ENCODE data around the gene CRISP3. TPM values are rescaled to one million over a fixed set of nuclear protein-coding genes. Genes with fewer than 3 reads are reported as not detected.

The CRISP3 gene
- total and polyA plus RNA-seq, 10 of the 15 experiments (the other 5 are each of a cell fraction or from before 2014, with no cell fraction given), result not detected

- H3K4me1 ChIP-seq (ENCODE audit: control insufficient read depth, insufficient read depth, low read length), result no peaks in the 10 kb centered on the region
- no peak overlapping the region for H3K4me2 ChIP-seq (ENCODE audit: control insufficient read depth, insufficient read depth)
- H3K79me2 ChIP-seq (ENCODE audit: control insufficient read depth, insufficient read depth, low read length), result no peaks in the 10 kb centered on the region
- DNase-seq (ENCODE audit: low read depth, low spot score) (no peak), FAIRE-seq (no peak), ATAC-seq (no peak)
- POLR2A ChIA-PET, result no interaction called here
- no peak overlapping the region for H2AFZ ChIP-seq (ENCODE audit: control insufficient read depth, low read depth, low read length)
- SMC1A ChIA-PET (ENCODE audit: uncharacterized antibody, unreplicated experiment), result interaction anchor here (0.7 kb wide), 1 partner anchor 35 kb away, joined by 3 read pairs; no protein-coding TSS in a partner anchor
- H3K36me3 ChIP-seq (ENCODE audit: control insufficient read depth in 2 of 2, insufficient read depth in 2 of 2, low read length in 1 of 2), result no peaks in the 10 kb centered on the region
- H4K20me1 ChIP-seq (ENCODE audit: control insufficient read depth, insufficient read depth), result no peaks in the 10 kb centered on the region
- no peak overlapping the region for H3K27ac ChIP-seq (ENCODE audit: control insufficient read depth, insufficient read depth)
- no peaks in the 10 kb centered on the region for H3K27me3 ChIP-seq (replicated peaks in 1 of 2; ENCODE audit: control insufficient read depth in 2 of 2, insufficient read depth in 2 of 2, low read length in 1 of 2)
- RAD21 ChIA-PET (ENCODE audit: unreplicated experiment), result no interaction called here
- CTCF ChIA-PET, result no interaction called here
- intact Hi-C loops (cut with micrococcal nuclease; ENCODE audit: unreplicated experiment), result no loop called here
- H3K9ac ChIP-seq (ENCODE audit: control insufficient read depth, insufficient read depth, low read length), result no peak overlapping the region
- TF ChIP-seq ESRRA (IDR thresholded peaks at IDR 0.05; ENCODE audit: low read length) (no peak), KDM1A (IDR thresholded peaks at IDR 0.05; ENCODE audit: borderline replicate concordance) (no peak)
- TF ChIP-seq, protein P1, sequence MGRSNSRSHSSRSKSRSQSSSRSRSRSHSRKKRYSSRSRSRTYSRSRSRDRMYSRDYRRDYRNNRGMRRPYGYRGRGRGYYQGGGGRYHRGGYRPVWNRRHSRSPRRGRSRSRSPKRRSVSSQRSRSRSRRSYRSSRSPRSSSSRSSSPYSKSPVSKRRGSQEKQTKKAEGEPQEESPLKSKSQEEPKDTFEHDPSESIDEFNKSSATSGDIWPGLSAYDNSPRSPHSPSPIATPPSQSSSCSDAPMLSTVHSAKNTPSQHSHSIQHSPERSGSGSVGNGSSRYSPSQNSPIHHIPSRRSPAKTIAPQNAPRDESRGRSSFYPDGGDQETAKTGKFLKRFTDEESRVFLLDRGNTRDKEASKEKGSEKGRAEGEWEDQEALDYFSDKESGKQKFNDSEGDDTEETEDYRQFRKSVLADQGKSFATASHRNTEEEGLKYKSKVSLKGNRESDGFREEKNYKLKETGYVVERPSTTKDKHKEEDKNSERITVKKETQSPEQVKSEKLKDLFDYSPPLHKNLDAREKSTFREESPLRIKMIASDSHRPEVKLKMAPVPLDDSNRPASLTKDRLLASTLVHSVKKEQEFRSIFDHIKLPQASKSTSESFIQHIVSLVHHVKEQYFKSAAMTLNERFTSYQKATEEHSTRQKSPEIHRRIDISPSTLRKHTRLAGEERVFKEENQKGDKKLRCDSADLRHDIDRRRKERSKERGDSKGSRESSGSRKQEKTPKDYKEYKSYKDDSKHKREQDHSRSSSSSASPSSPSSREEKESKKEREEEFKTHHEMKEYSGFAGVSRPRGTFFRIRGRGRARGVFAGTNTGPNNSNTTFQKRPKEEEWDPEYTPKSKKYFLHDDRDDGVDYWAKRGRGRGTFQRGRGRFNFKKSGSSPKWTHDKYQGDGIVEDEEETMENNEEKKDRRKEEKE (IDR thresholded peaks at IDR 0.05), result no peak
- no TSS peak for BruUV-seq (replicated peaks)
- in situ Hi-C loops (cut with MboI), result no loop called here
- H3K4me3 ChIP-seq, result no peak overlapping the region
- H3K9me3 ChIP-seq (replicated peaks; ENCODE audit: control insufficient read depth, insufficient read depth, low read length), result no peaks in the 10 kb centered on the region
Observed at GRCh38 chr6:49698478-49698877, 45.7 kb downstream of the CRISP3 start.

GRCh38 chr6:49693512-49693911 is 50.7 kb downstream of the CRISP3 start:
- Histone ChIP-seq H3K27ac (ENCODE audit: control insufficient read depth, insufficient read depth) (no peak overlapping the region), H2AFZ (ENCODE audit: control insufficient read depth, low read depth, low read length) (no peak overlapping the region), H4K20me1 (ENCODE audit: control insufficient read depth, insufficient read depth) (no peaks in the 10 kb centered on the region), H3K9ac (ENCODE audit: control insufficient read depth, insufficient read depth, low read length) (no peak overlapping the region), H3K4me2 (ENCODE audit: control insufficient read depth, insufficient read depth) (no peak overlapping the region), H3K27me3 (replicated peaks in 1 of 2; ENCODE audit: control insufficient read depth in 2 of 2, insufficient read depth in 2 of 2, low read length in 1 of 2) (no peaks in the 10 kb centered on the region), H3K79me2 (ENCODE audit: control insufficient read depth, insufficient read depth, low read length) (no peaks in the 10 kb centered on the region), H3K4me3 (no peak overlapping the region), H3K36me3 (ENCODE audit: control insufficient read depth in 2 of 2, insufficient read depth in 2 of 2, low read length in 1 of 2) (no peaks in the 10 kb centered on the region), H3K4me1 (ENCODE audit: control insufficient read depth, insufficient read depth, low read length) (no peaks in the 10 kb centered on the region), H3K9me3 (replicated peaks; ENCODE audit: control insufficient read depth, insufficient read depth, low read length) (no peaks in the 10 kb centered on the region)
- intact Hi-C loops (cut with micrococcal nuclease; ENCODE audit: unreplicated experiment), result no loop called here
- 0% methylated on average over 1 of the region's 1 CpG for WGBS (ENCODE audit: insufficient coverage, insufficient replicate concordance, low lambda C conversion rate, missing lambda C conversion rate)
- ChIA-PET RAD21 (ENCODE audit: unreplicated experiment) (no interaction called here), POLR2A (no interaction called here), CTCF (no interaction called here), SMC1A (ENCODE audit: uncharacterized antibody, unreplicated experiment) (no interaction called here)
- in situ Hi-C loops (cut with MboI), result no loop called here
- ATAC-seq (no peak), FAIRE-seq (no peak), DNase-seq (ENCODE audit: low read depth, low spot score) (no peak)
- BruUV-seq (replicated peaks), result no TSS peak
- TF ChIP-seq ETV6 (conservative IDR thresholded peaks at IDR 0.05 in 1 of 2, IDR thresholded peaks at IDR 0.05 in 1 of 2; ENCODE audit: borderline replicate concordance in 1 of 2, low read depth in 1 of 2) (no peak), RAD51 (IDR thresholded peaks at IDR 0.05) (no peak), MTA2 (IDR thresholded peaks at IDR 0.05; ENCODE audit: low read depth) (no peak), BRCA1 (IDR thresholded peaks at IDR 0.05; ENCODE audit: low read depth, low read length) (no peak), HCFC1 (IDR thresholded peaks at IDR 0.05; ENCODE audit: low read length) (no peak), JUND (IDR thresholded peaks at IDR 0.05; ENCODE audit: low read depth, low read length) (no peak), YY1 (IDR thresholded peaks at IDR 0.05; ENCODE audit: low read depth, low read length) (no peak)
- TF ChIP-seq, protein P2, sequence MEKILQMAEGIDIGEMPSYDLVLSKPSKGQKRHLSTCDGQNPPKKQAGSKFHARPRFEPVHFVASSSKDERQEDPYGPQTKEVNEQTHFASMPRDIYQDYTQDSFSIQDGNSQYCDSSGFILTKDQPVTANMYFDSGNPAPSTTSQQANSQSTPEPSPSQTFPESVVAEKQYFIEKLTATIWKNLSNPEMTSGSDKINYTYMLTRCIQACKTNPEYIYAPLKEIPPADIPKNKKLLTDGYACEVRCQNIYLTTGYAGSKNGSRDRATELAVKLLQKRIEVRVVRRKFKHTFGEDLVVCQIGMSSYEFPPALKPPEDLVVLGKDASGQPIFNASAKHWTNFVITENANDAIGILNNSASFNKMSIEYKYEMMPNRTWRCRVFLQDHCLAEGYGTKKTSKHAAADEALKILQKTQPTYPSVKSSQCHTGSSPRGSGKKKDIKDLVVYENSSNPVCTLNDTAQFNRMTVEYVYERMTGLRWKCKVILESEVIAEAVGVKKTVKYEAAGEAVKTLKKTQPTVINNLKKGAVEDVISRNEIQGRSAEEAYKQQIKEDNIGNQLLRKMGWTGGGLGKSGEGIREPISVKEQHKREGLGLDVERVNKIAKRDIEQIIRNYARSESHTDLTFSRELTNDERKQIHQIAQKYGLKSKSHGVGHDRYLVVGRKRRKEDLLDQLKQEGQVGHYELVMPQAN (conservative IDR thresholded peaks at IDR 0.05), result no peak
- TF ChIP-seq, protein P3, sequence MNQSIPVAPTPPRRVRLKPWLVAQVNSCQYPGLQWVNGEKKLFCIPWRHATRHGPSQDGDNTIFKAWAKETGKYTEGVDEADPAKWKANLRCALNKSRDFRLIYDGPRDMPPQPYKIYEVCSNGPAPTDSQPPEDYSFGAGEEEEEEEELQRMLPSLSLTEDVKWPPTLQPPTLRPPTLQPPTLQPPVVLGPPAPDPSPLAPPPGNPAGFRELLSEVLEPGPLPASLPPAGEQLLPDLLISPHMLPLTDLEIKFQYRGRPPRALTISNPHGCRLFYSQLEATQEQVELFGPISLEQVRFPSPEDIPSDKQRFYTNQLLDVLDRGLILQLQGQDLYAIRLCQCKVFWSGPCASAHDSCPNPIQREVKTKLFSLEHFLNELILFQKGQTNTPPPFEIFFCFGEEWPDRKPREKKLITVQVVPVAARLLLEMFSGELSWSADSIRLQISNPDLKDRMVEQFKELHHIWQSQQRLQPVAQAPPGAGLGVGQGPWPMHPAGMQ (IDR thresholded peaks at IDR 0.05; ENCODE audit: borderline replicate concordance), result no peak
